GM21526 (cell line): ENCODE measurements around the gene ABL2.
"Not testable (repeated sequence)": the region's sequence is repeated elsewhere in the genome, so short reads cannot be mapped to it uniquely, and the experiment has no call there.

Experiments
- ATAC-seq: cut with Tn5 transposase; IDR thresholded peaks from one replicate; pipeline ENCODE4 v1.9.1; 2021; ENCODE audit warnings: moderate library complexity; ENCODE audit not compliant: unreplicated experiment, low FRiP score

Gene ABL2

GRCh38 chr1:179229214-179230140 is at the start of gene ABL2:
ABL2 (minus strand) TSS chr1:179229677; CDS start chr1:179229397, 280 bp downstream.
- ATAC-seq: peak; percentile 55

DNA sequence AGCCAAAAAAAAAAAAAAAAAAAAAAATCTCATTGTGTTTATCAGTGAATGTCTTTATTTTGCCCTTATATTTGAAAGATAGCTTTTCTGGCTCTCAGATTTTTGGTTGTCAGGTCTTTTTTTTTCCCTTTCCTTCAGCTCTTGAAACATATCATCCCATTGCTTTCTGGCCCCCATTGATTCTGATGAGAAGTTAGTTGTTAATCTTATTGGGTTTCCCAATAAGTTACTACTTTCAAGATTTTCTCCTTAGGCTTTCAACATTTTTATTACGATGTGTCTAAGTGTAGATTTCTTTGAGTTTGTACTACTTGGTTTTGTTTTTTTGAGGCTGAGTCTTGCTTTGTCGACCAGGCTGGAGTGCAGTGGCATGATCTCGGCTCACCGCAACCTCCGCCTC is 49.4 kb upstream of the ABL2 start:
- ATAC-seq: no peak

- not testable (repeated sequence) for ATAC-seq
Observed at GRCh38 chr1:179274424-179274823, 44.9 kb upstream of the ABL2 start.

DNA sequence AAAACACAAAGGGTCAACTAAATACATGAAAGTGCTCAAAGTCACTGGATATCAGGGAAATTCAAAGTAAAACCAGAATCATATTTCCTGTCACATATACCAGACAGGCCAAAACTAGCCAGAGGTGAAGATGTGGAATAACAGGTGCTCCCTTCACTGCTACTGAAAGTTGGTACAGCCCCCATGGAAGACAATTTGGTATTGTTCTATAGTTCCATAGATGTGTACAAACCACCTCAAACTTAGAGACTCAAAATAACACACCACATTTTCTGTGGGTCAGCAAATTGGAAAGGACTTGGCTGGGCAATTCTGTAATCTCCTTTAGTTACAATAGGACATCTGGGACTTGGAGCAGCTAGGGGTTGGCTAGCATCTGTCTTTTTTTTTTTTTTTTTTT is 39.6 kb upstream of the ABL2 start:
- ATAC-seq: no peak

GRCh38 chr1:179264507-179264906 is 35.0 kb upstream of the ABL2 start:
- ATAC-seq: no peak

GRCh38 chr1:179263121-179263520 is 33.6 kb upstream of the ABL2 start:
- no peak for ATAC-seq

DNA sequence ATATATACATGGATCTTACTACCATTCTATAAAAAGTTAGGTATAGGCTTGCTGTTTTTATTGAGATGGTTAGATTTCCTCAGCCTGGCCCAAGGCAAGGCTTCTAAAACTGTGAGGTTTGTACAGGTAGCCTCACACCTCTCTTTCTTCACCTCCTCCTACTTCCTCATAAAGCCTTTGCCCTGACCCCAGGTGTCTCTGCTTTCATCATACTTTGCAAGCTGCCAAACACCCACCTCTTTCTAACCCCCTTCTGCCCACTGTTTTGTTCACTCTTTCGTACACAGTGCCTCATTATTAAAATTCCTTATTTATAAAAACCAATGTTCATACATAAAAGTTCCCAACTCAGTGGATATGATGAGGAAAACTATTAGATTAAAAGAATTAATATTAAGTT is 32.7 kb upstream of the ABL2 start:
- no peak for ATAC-seq

DNA sequence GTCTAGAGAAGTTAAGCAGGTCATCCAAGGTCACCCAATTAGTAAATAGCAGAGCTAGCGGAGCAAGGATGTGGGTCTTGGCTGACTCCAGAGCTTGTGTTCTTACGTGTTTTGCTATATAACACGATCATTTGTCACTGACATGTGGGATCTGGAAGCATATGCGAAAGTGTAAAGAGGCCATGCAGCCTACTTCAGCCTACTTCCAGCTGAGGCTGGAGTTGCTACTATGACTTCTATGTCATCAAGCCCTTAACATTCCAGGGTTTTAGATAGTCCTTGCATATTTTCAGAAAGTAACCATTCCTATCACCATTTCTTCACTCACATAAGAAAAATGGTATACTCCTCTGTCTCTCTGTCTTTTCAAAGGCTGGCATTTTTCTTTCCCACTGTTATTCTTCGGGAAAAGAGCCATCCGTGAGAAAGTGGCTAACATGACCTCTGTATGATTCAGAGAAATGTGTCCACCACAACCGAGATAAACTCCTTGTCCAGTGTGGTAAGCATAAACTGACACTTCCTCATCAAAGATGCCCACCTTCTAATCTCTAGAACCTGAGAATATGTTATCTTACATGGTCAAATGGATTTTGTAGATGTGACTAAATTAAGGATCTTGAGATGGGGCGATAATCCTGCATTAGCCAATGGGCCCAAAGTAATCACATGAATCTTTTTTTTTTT is 24.0 kb upstream of the ABL2 start:
- no peak for ATAC-seq

DNA sequence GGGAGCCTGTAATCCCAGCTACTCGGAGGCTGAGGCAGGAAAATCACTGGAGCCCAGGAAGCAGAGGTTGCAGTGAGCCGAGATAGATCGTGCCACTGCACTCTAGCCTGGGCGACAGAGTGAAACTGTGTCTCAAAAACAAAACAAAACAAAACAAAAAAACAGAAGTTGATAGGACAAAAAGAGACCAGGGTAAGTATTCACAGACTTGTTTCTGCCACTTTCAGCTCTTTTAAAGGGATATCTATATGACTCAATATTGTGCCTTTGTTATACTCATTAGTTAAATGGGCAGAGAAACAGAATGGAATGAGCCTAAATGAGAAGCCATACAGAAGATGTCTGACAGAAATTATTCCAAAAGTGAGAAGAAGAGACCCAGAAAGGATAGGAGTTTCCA is 23.1 kb upstream of the ABL2 start:
- ATAC-seq: no peak

GRCh38 chr1:179251675-179252074 is 22.2 kb upstream of the ABL2 start:
- no peak for ATAC-seq

GRCh38 chr1:179247923-179248322 is 18.4 kb upstream of the ABL2 start:
- ATAC-seq: no peak

DNA sequence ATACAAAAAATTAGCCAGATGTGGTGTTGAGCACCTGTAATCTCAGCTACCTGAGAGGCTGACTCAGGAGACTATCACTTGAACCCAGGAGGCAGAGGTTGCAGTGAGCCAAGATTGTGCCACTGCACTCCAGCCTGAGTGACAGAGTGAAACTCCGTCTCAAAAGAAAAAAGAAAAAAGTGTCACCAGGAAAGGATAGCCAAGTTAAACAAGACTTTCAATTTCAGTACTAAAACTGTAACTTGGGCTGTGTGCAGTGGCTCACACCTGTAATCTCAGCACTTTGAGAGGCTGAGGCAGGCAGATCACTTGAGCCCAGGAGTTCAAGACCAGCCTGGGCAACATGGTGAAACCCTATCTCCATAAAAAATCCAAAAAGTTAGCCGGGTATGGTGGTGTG is 15.9 kb upstream of the ABL2 start:
- ATAC-seq: peak; percentile 70

GRCh38 chr1:179241530-179242097 is 12.1 kb upstream of the ABL2 start:
- no peak for ATAC-seq

- no peak for ATAC-seq
Observed at GRCh38 chr1:179237222-179237621, 7.7 kb upstream of the ABL2 start.

GRCh38 chr1:179234863-179235262 is 5.4 kb upstream of the ABL2 start:
- no peak for ATAC-seq

DNA sequence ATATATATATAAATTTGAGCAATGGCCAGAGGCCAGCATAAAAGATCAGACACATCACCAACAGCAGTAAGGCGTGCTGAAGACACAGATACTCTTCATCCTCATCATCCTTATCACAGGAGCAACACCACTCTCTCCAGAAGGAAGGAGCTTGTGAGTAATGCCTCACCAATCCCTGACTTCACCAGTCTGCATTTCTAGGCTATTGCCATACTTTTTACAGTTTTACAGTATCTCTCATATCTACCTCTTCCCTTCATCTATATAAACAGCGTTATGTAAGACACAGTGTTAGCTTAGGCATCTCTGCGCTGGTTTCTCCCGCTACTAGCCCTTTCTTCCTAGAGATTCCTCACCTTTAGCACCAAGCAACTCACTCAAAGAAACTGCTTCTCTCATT is 2.4 kb upstream of the ABL2 start:
- no peak for ATAC-seq

GRCh38 chr1:179230721-179231120 is 1.2 kb upstream of the ABL2 start:
- ATAC-seq: no peak

GRCh38 chr1:179230251-179230650 is 774 bp upstream of the ABL2 start:
- ATAC-seq: no peak

- ATAC-seq: peak; percentile 23
Observed at GRCh38 chr1:179228783-179229213, 679 bp downstream of the ABL2 start.

- no peak for ATAC-seq
Observed at GRCh38 chr1:179226738-179227137, 2.7 kb downstream of the ABL2 start.

DNA sequence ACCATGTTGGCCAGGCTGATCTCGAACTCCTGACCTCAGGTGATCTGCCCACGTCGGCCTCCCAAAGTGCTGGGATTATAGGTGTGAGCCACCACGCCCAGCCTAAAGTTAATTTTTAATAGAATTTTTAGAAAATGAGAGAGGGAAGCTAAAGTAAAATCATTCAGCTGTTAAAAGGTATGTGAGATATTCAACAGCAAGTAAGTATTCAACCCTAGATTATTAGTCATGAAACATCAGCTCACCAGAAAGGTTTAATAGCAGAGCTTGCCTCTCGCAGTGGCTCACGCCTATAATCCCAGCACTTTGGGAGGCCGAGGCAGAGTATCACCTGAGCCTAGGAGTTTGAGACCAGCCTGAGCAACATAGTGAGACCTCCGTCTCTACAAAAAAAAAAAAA is 5.0 kb downstream of the ABL2 start:
- not testable (repeated sequence) for ATAC-seq
